Trophoblast cell (in vitro differentiated cells and primary cell): ENCODE data around the gene ABCA8.

Experiments used
- DNase-seq, 2 donors: peaks; one replicate each; pipeline ENCODE4 v3.0.0-alpha.2; 2016
- H2AFZ ChIP-seq: 2 replicates; pipeline ENCODE4 v1.6.1; 2013; ENCODE audit warnings: low read length, moderate library complexity, mild to moderate bottlenecking; ENCODE audit not compliant: insufficient read depth, poor library complexity
- H2AK5ac ChIP-seq: 2 replicates; pipeline ENCODE4 v1.6.1; 2013; ENCODE audit warnings: mild to moderate bottlenecking, low read length
- H2BK120ac ChIP-seq: 2 replicates; pipeline ENCODE4 v1.6.1; 2013; ENCODE audit warnings: low read length, mild to moderate bottlenecking, moderate library complexity; ENCODE audit not compliant: insufficient read depth, poor library complexity
- H2BK12ac ChIP-seq: 2 replicates; pipeline ENCODE4 v1.6.1; 2013; ENCODE audit warnings: mild to moderate bottlenecking, low read length, moderate library complexity
- H2BK5ac ChIP-seq: 2 replicates; pipeline ENCODE4 v1.6.1; 2013; ENCODE audit warnings: low read length, low read depth, moderate library complexity, mild to moderate bottlenecking; ENCODE audit not compliant: poor library complexity
- H3K14ac ChIP-seq: 2 replicates; pipeline ENCODE4 v1.6.1; 2013; ENCODE audit warnings: mild to moderate bottlenecking, low read length
- H3K18ac ChIP-seq: 2 replicates; pipeline ENCODE4 v1.6.1; 2013; ENCODE audit warnings: mild to moderate bottlenecking, low read length
- H3K23ac ChIP-seq: 2 replicates; pipeline ENCODE4 v1.6.1; 2013; ENCODE audit warnings: low read length
- H3K27ac ChIP-seq: 2 replicates; pipeline ENCODE4 v1.5.1; 2013; ENCODE audit warnings: low read depth, mild to moderate bottlenecking, inconsistent platforms, low read length, moderate library complexity
- H3K27me3 ChIP-seq: 2 replicates; pipeline ENCODE4 v1.6.1; 2013; ENCODE audit warnings: inconsistent platforms, mild to moderate bottlenecking, low read length, moderate library complexity; ENCODE audit not compliant: insufficient read depth
- H3K36me3 ChIP-seq, 2 experiments: 1 replicate in 1 of 2; 2 replicates in 1 of 2; pipeline ENCODE4 v1.6.1; 2013; ENCODE audit warnings: low read length in 2 of 2, mild to moderate bottlenecking in 2 of 2, moderate library complexity in 1 of 2; ENCODE audit not compliant: insufficient read depth in 2 of 2, control insufficient read depth in 1 of 2
- H3K4ac ChIP-seq: 2 replicates; pipeline ENCODE4 v1.6.1; 2013; ENCODE audit warnings: low read depth, mild to moderate bottlenecking, low read length, moderate library complexity
- H3K4me1 ChIP-seq, 2 experiments: 1 replicate in 1 of 2; 2 replicates in 1 of 2; pipeline ENCODE4 v1.6.1; 2013; ENCODE audit warnings: low read length in 2 of 2, mild to moderate bottlenecking in 2 of 2, moderate library complexity in 1 of 2; ENCODE audit not compliant: insufficient read depth in 2 of 2, control insufficient read depth in 1 of 2
- H3K4me2 ChIP-seq: 2 replicates; pipeline ENCODE4 v1.6.1; 2013; ENCODE audit warnings: inconsistent platforms, mild to moderate bottlenecking, low read length, moderate library complexity
- H3K4me3 ChIP-seq: 2 replicates; pipeline ENCODE4 v1.5.1; 2013; ENCODE audit warnings: mild to moderate bottlenecking, low read depth, low read length, inconsistent platforms
- H3K79me1 ChIP-seq: one replicate; pipeline ENCODE4 v1.6.1; 2013; ENCODE audit warnings: low read length
- H3K79me2 ChIP-seq: 2 replicates; pipeline ENCODE4 v1.6.1; 2013; ENCODE audit warnings: low read length, mild to moderate bottlenecking; ENCODE audit not compliant: control insufficient read depth, insufficient read depth, poor library complexity
- H3K9ac ChIP-seq: 2 replicates; pipeline ENCODE4 v1.6.1; 2013; ENCODE audit warnings: mild to moderate bottlenecking, low read length
- H3K9me3 ChIP-seq: 2 replicates; pipeline ENCODE4 v1.6.1; 2013; ENCODE audit warnings: low read depth, mild to moderate bottlenecking, control low read depth, inconsistent platforms, low read length; ENCODE audit not compliant: insufficient read depth
- H4K12ac ChIP-seq: 2 replicates; pipeline ENCODE4 v1.6.1; 2013; ENCODE audit warnings: low read depth, mild to moderate bottlenecking, low read length, moderate library complexity
- H4K8ac ChIP-seq: 2 replicates; pipeline ENCODE4 v1.6.1; 2013; ENCODE audit warnings: low read depth, mild to moderate bottlenecking, low read length, moderate library complexity
- H4K91ac ChIP-seq: one replicate; pipeline ENCODE4 v1.6.1; 2013; ENCODE audit warnings: low read depth, mild to moderate bottlenecking, low read length, moderate library complexity
- WGBS: extraction: QIAGEN DNeasy Blood & Tissue Kit; methylation state at CpG from one replicate; pipeline ENCODE4 v1.1.7; 2013; ENCODE audit warnings: missing lambda C conversion rate; ENCODE audit not compliant: insufficient read length, insufficient coverage; ENCODE audit errors: extremely low coverage; 5-methylcytosine and 5-hydroxymethylcytosine counted together

The ABCA8 gene

DNA sequence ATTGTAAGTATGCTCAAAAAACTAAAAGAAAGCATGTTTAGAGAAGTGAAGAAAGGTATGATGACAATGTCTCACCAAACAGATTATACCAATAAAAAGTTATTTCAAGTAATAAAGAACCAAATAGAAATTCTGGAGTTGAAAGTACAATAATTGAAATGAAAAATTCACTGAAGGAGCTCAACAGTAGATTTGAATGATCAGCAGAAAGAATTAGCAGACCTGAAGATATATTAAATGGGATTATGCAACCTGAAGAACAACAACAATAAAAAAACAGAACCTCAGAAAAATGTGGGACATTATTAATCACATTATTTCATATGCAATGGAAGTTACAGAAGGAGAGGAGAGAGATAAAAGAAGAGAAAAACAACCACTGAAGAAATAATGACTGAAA lies 57.6 kb downstream of the ABCA8 start:
- no peaks in the 10 kb centered on the region for H3K79me2 ChIP-seq

GRCh38 chr17:68892658-68893057 lies 62.5 kb downstream of the ABCA8 start:
- Histone ChIP-seq H3K23ac (no peak overlapping the region), H3K79me2 (no peaks in the 10 kb centered on the region), H3K4me3 (no peak overlapping the region), H3K4ac (no peak overlapping the region), H4K91ac (no peak overlapping the region), H3K14ac (no peak overlapping the region), H2BK5ac (no peak overlapping the region), H3K4me1 (no peaks in the 10 kb centered on the region), H3K9ac (no peak overlapping the region), H3K27ac (no peak overlapping the region), H3K36me3 (no peaks in the 10 kb centered on the region), H3K9me3 (no peaks in the 10 kb centered on the region), H3K79me1 (no peaks in the 10 kb centered on the region), H4K8ac (no peak overlapping the region), H2AK5ac (no peak overlapping the region), H3K4me2 (no peak overlapping the region), H3K18ac (no peak overlapping the region), H2AFZ (no peak overlapping the region), H2BK120ac (no peak overlapping the region), H2BK12ac (no peak overlapping the region), H4K12ac (no peak overlapping the region), H3K27me3 (no peaks in the 10 kb centered on the region)
- no CpG with 5 or more reads among the region's 5 CpGs for WGBS
- DNase-seq, result no peak

More for the DNA sequence above, 57.6 kb downstream of the ABCA8 start:
- Histone ChIP-seq H3K18ac (no peak overlapping the region), H2BK5ac (no peak overlapping the region), H3K23ac (no peak overlapping the region), H2AK5ac (no peak overlapping the region), H3K4ac (no peak overlapping the region), H3K9me3 (no peaks in the 10 kb centered on the region), H3K36me3 (no peaks in the 10 kb centered on the region), H2AFZ (no peak overlapping the region), H2BK12ac (no peak overlapping the region), H4K91ac (no peak overlapping the region), H3K79me1 (no peaks in the 10 kb centered on the region), H3K9ac (no peak overlapping the region), H4K12ac (no peak overlapping the region), H3K4me2 (no peak overlapping the region), H3K4me1 (no peaks in the 10 kb centered on the region), H4K8ac (no peak overlapping the region), H3K27me3 (no peaks in the 10 kb centered on the region), H3K4me3 (no peak overlapping the region), H2BK120ac (no peak overlapping the region), H3K27ac (no peak overlapping the region), H3K14ac (no peak overlapping the region)
- no peak for DNase-seq

DNA sequence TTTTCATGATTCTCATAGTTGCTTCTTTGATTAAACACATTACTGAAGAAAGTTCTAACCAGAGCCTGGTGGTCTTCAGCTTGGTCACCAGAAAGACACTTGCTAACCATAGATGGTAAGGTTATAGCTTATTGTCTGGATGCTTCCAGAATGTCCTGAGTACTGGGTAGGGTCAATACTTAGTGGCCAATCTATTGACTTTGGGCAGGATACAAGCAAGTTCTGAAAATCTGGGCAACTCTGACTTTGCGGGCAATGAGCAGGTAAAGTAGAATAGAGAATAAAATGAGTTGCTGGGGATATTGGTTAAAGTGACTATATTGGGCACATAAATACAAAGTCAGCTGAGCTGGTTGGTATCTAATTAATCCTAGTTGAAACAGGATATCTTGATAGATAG lies 63.0 kb downstream of the ABCA8 start:
- H3K4me1 ChIP-seq, result no peaks in the 10 kb centered on the region
- no peak overlapping the region for H4K8ac ChIP-seq
- H3K14ac ChIP-seq, result no peak overlapping the region
- H2BK120ac ChIP-seq, result no peak overlapping the region
- H3K79me1 ChIP-seq, result no peaks in the 10 kb centered on the region
- no peaks in the 10 kb centered on the region for H3K9me3 ChIP-seq
- H4K12ac ChIP-seq, result no peak overlapping the region
- no peaks in the 10 kb centered on the region for H3K79me2 ChIP-seq
- H2AK5ac ChIP-seq, result no peak overlapping the region
- H2AFZ ChIP-seq, result no peak overlapping the region
- no peak overlapping the region for H3K4me3 ChIP-seq
- H3K18ac ChIP-seq, result no peak overlapping the region
- H3K9ac ChIP-seq, result no peak overlapping the region
- no peaks in the 10 kb centered on the region for H3K36me3 ChIP-seq
- H3K27me3 ChIP-seq, result no peaks in the 10 kb centered on the region
- H2BK12ac ChIP-seq, result no peak overlapping the region
- DNase-seq, result no peak
- no peak overlapping the region for H3K4ac ChIP-seq
- no peak overlapping the region for H4K91ac ChIP-seq
- no peak overlapping the region for H2BK5ac ChIP-seq
- no peak overlapping the region for H3K23ac ChIP-seq
- no CpG with 5 or more reads among the region's 1 CpG for WGBS
- no peak overlapping the region for H3K27ac ChIP-seq
- no peak overlapping the region for H3K4me2 ChIP-seq

GRCh38 chr17:68886401-68886800 lies 68.8 kb downstream of the ABCA8 start:
- no peak overlapping the region for H3K14ac ChIP-seq
- no peak overlapping the region for H3K23ac ChIP-seq
- H3K27me3 ChIP-seq, result no peaks in the 10 kb centered on the region
- no peak overlapping the region for H2BK5ac ChIP-seq
- no peak overlapping the region for H4K12ac ChIP-seq
- no peaks in the 10 kb centered on the region for H3K79me2 ChIP-seq
- H3K9ac ChIP-seq, result no peak overlapping the region
- H3K36me3 ChIP-seq, result no peaks in the 10 kb centered on the region
- H3K9me3 ChIP-seq, result no peaks in the 10 kb centered on the region
- no peak overlapping the region for H4K91ac ChIP-seq
- WGBS, result no CpG with 5 or more reads among the region's 3 CpGs
- no peak overlapping the region for H2BK120ac ChIP-seq
- no peak overlapping the region for H2AK5ac ChIP-seq
- H3K27ac ChIP-seq, result no peak overlapping the region
- DNase-seq, result no peak
- H2BK12ac ChIP-seq, result no peak overlapping the region
- no peak overlapping the region for H3K4ac ChIP-seq
- no peak overlapping the region for H3K4me2 ChIP-seq
- no peaks in the 10 kb centered on the region for H3K79me1 ChIP-seq
- H3K18ac ChIP-seq, result no peak overlapping the region
- no peak overlapping the region for H4K8ac ChIP-seq
- no peaks in the 10 kb centered on the region for H3K4me1 ChIP-seq
- H2AFZ ChIP-seq, result no peak overlapping the region
- no peak overlapping the region for H3K4me3 ChIP-seq
